Endothelial cell of umbilical vein (primary cell): ENCODE measurements around the gene MRC2. TPM values are rescaled to one million over a fixed set of nuclear protein-coding genes. Genes with fewer than 3 reads are reported as not detected.

Source experiments
- BruUV-seq: library from RNA; stranded (reverse); fragments of 400-500 nt; replicated peaks from 2 replicates; lab custom pipeline; 2021; lab: Mats Ljungman, UMichigan
- CTCF ChIA-PET: fragments of 300-600, 350-600 bp; sonication (Branson Sonifier 250); formaldehyde crosslinking; loops from one replicate; lab custom pipeline; 2021; ENCODE audit warnings: antibody characterized with exemption, inconsistent platforms; lab: Charles Lee
- POLR2A ChIA-PET: fragments of 300-600, 350-600 bp; sonication (Branson Sonifier 250); formaldehyde crosslinking; loops from one replicate; lab custom pipeline; 2021; ENCODE audit warnings: antibody characterized with exemption, inconsistent platforms; lab: Charles Lee
- DNase-seq: peaks from one replicate; pipeline ENCODE4 v3.0.0-alpha.2; 2011; ENCODE audit warnings: low read depth, low spot score
- FAIRE-seq: peaks from 2 replicates; lab custom pipeline; 2011; peaks lifted over from hg19 to GRCh38; lab: Jason Lieb, UNC
- H2AFZ ChIP-seq: 2 replicates; pipeline ENCODE4 v1.6.0; 2012; ENCODE audit warnings: low read depth, low read length, control low read depth, inconsistent platforms
- H3K27ac ChIP-seq: 2 replicates; pipeline ENCODE4 v1.5.1; 2011; ENCODE audit warnings: low read depth, mild to moderate bottlenecking, control low read depth, low read length, moderate library complexity; ENCODE audit not compliant: insufficient read depth
- H3K27me3 ChIP-seq, 2 experiments: 2 replicates each; pipeline versions ENCODE4 v1.6.0 to v1.6.1; 2011; ENCODE audit warnings: low read length in 2 of 2, mixed read lengths in 1 of 2; ENCODE audit not compliant: control insufficient read depth in 2 of 2, insufficient read depth in 2 of 2
- H3K36me3 ChIP-seq, 2 experiments: 2 replicates in 1 of 2; 3 replicates in 1 of 2; pipeline ENCODE4 v1.5.1; 2011; ENCODE audit warnings: low read length in 2 of 2, mild to moderate bottlenecking in 1 of 2, moderate library complexity in 1 of 2; ENCODE audit not compliant: control insufficient read depth in 2 of 2, insufficient read depth in 2 of 2; ENCODE audit errors: extremely low read depth in 1 of 2
- H3K4me1 ChIP-seq: 3 replicates; pipeline ENCODE4 v1.5.1; 2011; ENCODE audit warnings: mild to moderate bottlenecking, low read length; ENCODE audit not compliant: control insufficient read depth, insufficient read depth; ENCODE audit errors: extremely low read depth
- H3K4me2 ChIP-seq: 2 replicates; pipeline ENCODE4 v1.6.1; 2011; ENCODE audit warnings: low read length, control low read depth, mixed read lengths; ENCODE audit not compliant: insufficient read depth
- H3K4me3 ChIP-seq, 3 experiments: fragments of 200-600 bp in 1 of 3; sonication (generic), shearing (Covaris generic) in 1 of 3; replicated peaks in 1 of 3; 2 replicates each; pipeline ENCODE4 v1.5.1; 2011 to 2016; ENCODE audit warnings: control low read depth in 3 of 3, low read length in 3 of 3, mild to moderate bottlenecking in 2 of 3, inconsistent platforms in 1 of 3, low read depth in 1 of 3, moderate library complexity in 1 of 3; ENCODE audit not compliant: insufficient read depth in 1 of 3
- H3K79me2 ChIP-seq: 2 replicates; pipeline ENCODE4 v1.6.0; 2012; ENCODE audit warnings: low read length, inconsistent platforms; ENCODE audit not compliant: control insufficient read depth, insufficient read depth
- H3K9ac ChIP-seq: replicated peaks from 2 replicates; pipeline ENCODE3; 2011; ENCODE audit warnings: low read length, control low read depth; ENCODE audit not compliant: insufficient read depth; ENCODE audit errors: extremely low read depth
- H3K9me1 ChIP-seq: replicated peaks from 3 replicates; pipeline ENCODE4 v1.6.0; 2011; ENCODE audit warnings: mild to moderate bottlenecking, low read length; ENCODE audit not compliant: control insufficient read depth, insufficient read depth; ENCODE audit errors: extremely low read depth
- H3K9me3 ChIP-seq: replicated peaks from 2 replicates; pipeline ENCODE4 v1.5.1; 2012; ENCODE audit warnings: low read length, inconsistent platforms; ENCODE audit not compliant: control insufficient read depth, insufficient read depth
- H4K20me1 ChIP-seq: replicated peaks from 2 replicates; pipeline ENCODE3; 2011; ENCODE audit warnings: mild to moderate bottlenecking, low read length; ENCODE audit not compliant: control insufficient read depth, insufficient read depth; ENCODE audit errors: extremely low read depth
- EZH2 ChIP-seq: IDR thresholded peaks from 2 replicates; pipeline ENCODE4 v1.6.1; 2012; ENCODE audit warnings: borderline replicate concordance, low read depth, mild to moderate bottlenecking, moderate library complexity, low read length, inconsistent platforms; ENCODE audit not compliant: severe bottlenecking
- GATA2 ChIP-seq: IDR thresholded peaks from 2 replicates; pipeline ENCODE4 v1.7.0; 2011; ENCODE audit warnings: low read depth, mild to moderate bottlenecking, moderate library complexity, mixed read lengths, low read length; ENCODE audit not compliant: insufficient read length, insufficient read depth
- dilution Hi-C: fragments of 300-500 bp; cut with MboI; formaldehyde crosslinking; loops from one replicate; pipeline ENCODE4 v1.15.0; 2019; ENCODE audit warnings: low sequenced_read_pairs; ENCODE audit not compliant: extremely low pct_ligation_motif_present
- intact Hi-C: fragments of 100-400 bp; cut with micrococcal nuclease; formaldehyde crosslinking; loops from one replicate; pipeline ENCODE4 v1.10.0; 2022
- polyA plus RNA-seq, 4 experiments: library from polyadenylated mRNA; depleted of rRNA in 3 of 4; stranded (reverse) in 3 of 4; unstranded in 1 of 4; fragments of >200 nt; gene quantifications; 2 replicates each; pipeline versions ENCODE4 v1.2.1 to v1.2.3, GENCODE V29; 2011 to 2012; ENCODE audit warnings: missing spikeins in 1 of 4
- total RNA-seq: library from RNA; stranded (reverse); gene quantifications from 2 replicates; pipeline ENCODE4 v1.2.3, GENCODE V29; 2021
- TF ChIP-seq, protein P1 (sequence below): IDR thresholded peaks from 2 replicates; pipeline ENCODE4 v1.6.1; 2011; ENCODE audit not compliant: insufficient read depth, insufficient read length
- TF ChIP-seq, protein P2 (sequence below), 2 donors: IDR thresholded peaks; 1 replicate in 1 of 2; 2 replicates in 1 of 2; pipeline ENCODE4 v1.5.1; 2011; ENCODE audit warnings: low read length in 2 of 2, mild to moderate bottlenecking in 2 of 2, moderate library complexity in 2 of 2, control low read depth in 1 of 2, inconsistent platforms in 1 of 2, low read depth in 1 of 2; ENCODE audit not compliant: insufficient read depth in 1 of 2; ENCODE audit errors: extremely low read depth in 1 of 2

Gene MRC2
- total and polyA plus RNA-seq, 2 donors (not counting 3 experiments of a cell fraction or from before 2014, with no cell fraction given): 30.6 to 52.7 TPM

DNA sequence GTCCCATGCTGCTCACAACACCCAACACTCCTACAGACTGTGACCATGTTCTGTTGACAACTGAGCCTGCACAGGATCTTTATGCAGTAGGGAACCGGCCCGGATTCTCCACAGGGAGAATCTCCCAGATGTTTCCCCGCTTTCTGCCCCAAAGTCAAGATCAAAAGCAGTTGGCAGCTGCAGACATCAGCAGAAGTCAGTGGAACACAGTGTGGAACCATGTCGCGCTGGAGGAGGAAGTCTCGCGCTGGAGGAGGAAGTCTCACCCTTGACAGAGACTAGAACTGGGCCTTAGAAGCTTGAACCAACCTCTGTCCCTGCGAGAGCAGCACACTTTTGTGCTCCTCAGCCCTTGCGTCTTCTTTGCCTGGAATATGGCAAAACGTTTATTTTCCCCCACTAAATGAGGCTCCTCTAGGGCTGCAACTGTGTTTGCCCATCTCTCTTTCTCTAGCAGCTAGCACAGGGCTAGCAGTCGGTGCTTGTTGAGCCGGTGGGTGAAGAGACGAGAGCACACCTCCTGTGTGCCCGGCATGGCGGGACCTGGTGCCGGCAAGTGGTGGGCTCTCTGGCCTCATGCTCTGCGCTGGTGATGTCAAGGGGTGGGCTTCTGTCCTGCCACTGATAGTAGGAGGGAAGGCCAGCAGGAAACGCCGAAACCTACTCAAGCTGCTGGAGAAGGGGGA, 2.1 kb upstream of the MRC2 start:
- CTCF ChIA-PET: no interaction called here

More for the DNA sequence above, 2.1 kb upstream of the MRC2 start:
- Histone ChIP-seq H3K9me1 (no peaks in the 10 kb centered on the region), H3K27ac (no peak overlapping the region), H3K9ac (no peak overlapping the region), H2AFZ (no peak overlapping the region), H3K27me3 (no peaks in the 10 kb centered on the region), H3K4me3 (no peak overlapping the region), H3K79me2 (no peaks in the 10 kb centered on the region), H3K4me2 (no peak overlapping the region), H3K9me3 (no peaks in the 10 kb centered on the region), H3K36me3 (no peaks in the 10 kb centered on the region), H3K4me1 (peaks cover 6% of the 10 kb centered on the region), H4K20me1 (no peaks in the 10 kb centered on the region)
- DNase-seq (no peak), FAIRE-seq (no peak)
- dilution Hi-C loops: no loop called here
- intact Hi-C loops: loop anchor here (5.0 kb wide), 1 partner anchor 47 kb away; no protein-coding TSS in a partner anchor
- no TSS peak for BruUV-seq
- TF ChIP-seq, protein P1, sequence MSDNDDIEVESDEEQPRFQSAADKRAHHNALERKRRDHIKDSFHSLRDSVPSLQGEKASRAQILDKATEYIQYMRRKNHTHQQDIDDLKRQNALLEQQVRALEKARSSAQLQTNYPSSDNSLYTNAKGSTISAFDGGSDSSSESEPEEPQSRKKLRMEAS: no peak
- TF ChIP-seq, protein P2, sequence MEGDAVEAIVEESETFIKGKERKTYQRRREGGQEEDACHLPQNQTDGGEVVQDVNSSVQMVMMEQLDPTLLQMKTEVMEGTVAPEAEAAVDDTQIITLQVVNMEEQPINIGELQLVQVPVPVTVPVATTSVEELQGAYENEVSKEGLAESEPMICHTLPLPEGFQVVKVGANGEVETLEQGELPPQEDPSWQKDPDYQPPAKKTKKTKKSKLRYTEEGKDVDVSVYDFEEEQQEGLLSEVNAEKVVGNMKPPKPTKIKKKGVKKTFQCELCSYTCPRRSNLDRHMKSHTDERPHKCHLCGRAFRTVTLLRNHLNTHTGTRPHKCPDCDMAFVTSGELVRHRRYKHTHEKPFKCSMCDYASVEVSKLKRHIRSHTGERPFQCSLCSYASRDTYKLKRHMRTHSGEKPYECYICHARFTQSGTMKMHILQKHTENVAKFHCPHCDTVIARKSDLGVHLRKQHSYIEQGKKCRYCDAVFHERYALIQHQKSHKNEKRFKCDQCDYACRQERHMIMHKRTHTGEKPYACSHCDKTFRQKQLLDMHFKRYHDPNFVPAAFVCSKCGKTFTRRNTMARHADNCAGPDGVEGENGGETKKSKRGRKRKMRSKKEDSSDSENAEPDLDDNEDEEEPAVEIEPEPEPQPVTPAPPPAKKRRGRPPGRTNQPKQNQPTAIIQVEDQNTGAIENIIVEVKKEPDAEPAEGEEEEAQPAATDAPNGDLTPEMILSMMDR (IDR thresholded peaks at IDR 0.05; ENCODE audit: extremely low read depth in 1 of 2, insufficient read depth in 1 of 2, low read depth in 1 of 2, low read length in 2 of 2): no peak
- TF ChIP-seq EZH2: no peak
- TF ChIP-seq GATA2: no peak
- POLR2A ChIA-PET: no interaction called here
